ENCODE results near the gene LDHD. TPM values are rescaled to one million over a fixed set of nuclear protein-coding genes. Genes with fewer than 3 reads are reported as not detected.

The LDHD gene
- total and polyA plus RNA-seq, 2 of the 8 experiments (the other 6 are each of a cell fraction or from before 2014, with no cell fraction given) = 14.9 to 18.2 TPM

GRCh38 chr16:75075688-75076268 lies 40.8 kb downstream of the LDHD start:
- Histone ChIP-seq H3K56ac (replicated peaks; ENCODE audit: insufficient read length, low read depth, low read length) (no peak overlapping the region), H3K27ac (ENCODE audit: low read depth, low read length) (no peak overlapping the region), H3K9me3 (ENCODE audit: insufficient read depth in 2 of 2, low read depth in 1 of 2, low read length in 1 of 2) (no peaks in the 10 kb centered on the region), H4K20me1 (replicated peaks in 1 of 2; ENCODE audit: control insufficient read depth in 1 of 2, insufficient read depth in 2 of 2, low read length in 2 of 2) (peaks cover 2 to 23% of the 10 kb centered on the region in 2 experiments), H2BK20ac (ENCODE audit: low read length) (no peak overlapping the region), H3K23me2 (ENCODE audit: low read depth, low read length) (no peaks in the 10 kb centered on the region), H3K9ac (replicated peaks in 1 of 4; ENCODE audit: extremely low read depth in 1 of 4, low read depth in 3 of 4, low read length in 3 of 4) (no peak overlapping the region), H3K79me1 (ENCODE audit: low read depth, low read length) (peaks cover 20% of the 10 kb centered on the region), H2AK5ac (ENCODE audit: low read depth, low read length) (no peak overlapping the region), H3K23ac (ENCODE audit: insufficient read length) (no peak overlapping the region), H3K4me1 (replicated peaks in 1 of 4; ENCODE audit: control insufficient read depth in 3 of 4, insufficient read depth in 4 of 4, low read length in 3 of 4) (peaks cover 7 to 18% (median 12%) of the 10 kb centered on the region in 4 experiments), H3K4ac (replicated peaks; ENCODE audit: insufficient read length, low read depth, low read length) (no peak overlapping the region), H4K5ac (ENCODE audit: insufficient read length, low read depth, low read length) (no peak overlapping the region), H2BK120ac (replicated peaks; ENCODE audit: low read depth, low read length) (no peak overlapping the region), H3K18ac (ENCODE audit: extremely low read depth, low read length) (no peak overlapping the region), H3K4me2 (ENCODE audit: insufficient read depth in 1 of 2, low read depth in 2 of 2, low read length in 2 of 2) (no peak overlapping the region), H4K91ac (replicated peaks; ENCODE audit: insufficient read length, low read length) (no peak overlapping the region), H3K36me3 (ENCODE audit: control insufficient read depth in 2 of 4, insufficient read depth in 4 of 4, low read length in 3 of 4) (no peaks in the 10 kb centered on the region; a peak in 1 of 8 replicates), H4K8ac (ENCODE audit: extremely low read depth, insufficient read depth, low read length) (no peak overlapping the region), H2AFZ (ENCODE audit: low read length) (no peak overlapping the region), H2BK5ac (ENCODE audit: low read depth, low read length) (no peak overlapping the region), H3K27me3 (replicated peaks in 1 of 4; ENCODE audit: control insufficient read depth in 3 of 4, extremely low read depth in 1 of 4, insufficient read depth in 3 of 4, low read length in 3 of 4) (no peaks in the 10 kb centered on the region), H2BK12ac (ENCODE audit: low read depth, low read length) (no peak overlapping the region), H3K14ac (ENCODE audit: insufficient read length) (no peak overlapping the region), H3K4me3 (ENCODE audit: extremely low read depth in 1 of 4, insufficient read depth in 2 of 4, low read depth in 3 of 4, low read length in 4 of 4) (no peak overlapping the region), H2BK15ac (ENCODE audit: low read length) (no peak overlapping the region), H3K79me2 (ENCODE audit: control insufficient read depth in 1 of 2, insufficient read depth in 2 of 2, low read length in 2 of 2) (peaks cover 9 to 90% of the 10 kb centered on the region in 2 experiments)
- DNase-seq (ENCODE audit: low read depth in 1 of 2, low spot score in 2 of 2) = no peak
- ChIA-PET CTCF (ENCODE audit: partially characterized antibody) (interaction anchor here (1.4 to 3.7 kb wide), 2 partner anchors 13 to 34 kb away, joined by 3 to 20 read pairs; no protein-coding TSS in a partner anchor), POLR2A (ENCODE audit: partially characterized antibody) (interaction anchor here (1.8 kb wide), 1 partner anchor 12 kb away, joined by 4 read pairs; no protein-coding TSS in a partner anchor)
- 89% methylated on average over 3 of the region's 3 CpGs; no CpG with 5 or more reads in 1 of the 2 experiments for WGBS, 2 experiments (ENCODE audit: extremely low coverage in 1 of 2, insufficient coverage in 1 of 2, insufficient read length in 1 of 2, insufficient replicate concordance in 2 of 2, low coverage in 1 of 2, low lambda C conversion rate in 2 of 2, missing lambda C conversion rate in 1 of 2)
- FAIRE-seq = no peak
- no peak for TF ChIP-seq JUN (IDR thresholded peaks at IDR 0.05; ENCODE audit: low read depth, low read length)

Measured in H1 (cell line).